EH (cell line): ENCODE results near the gene SLC8A1.

Source experiments
- DNase-seq: peaks from one replicate; pipeline ENCODE4 v3.0.0-alpha.2; 2015; ENCODE audit warnings: low read depth

The SLC8A1 gene

GRCh38 chr2:40193670-40194026 lies 258.2 kb downstream of the SLC8A1 start:
- DNase-seq, result no peak

- DNase-seq, result peak; percentile 39
Observed at GRCh38 chr2:40192864-40193669, 258.8 kb downstream of the SLC8A1 start.

GRCh38 chr2:40190457-40190856 lies 261.4 kb downstream of the SLC8A1 start:
- no peak for DNase-seq

GRCh38 chr2:40189881-40190280 lies 262.0 kb downstream of the SLC8A1 start:
- DNase-seq, result no peak

- DNase-seq, result no peak
Observed at GRCh38 chr2:40187054-40187453, 264.8 kb downstream of the SLC8A1 start.

- DNase-seq, result no peak
Observed at GRCh38 chr2:40184551-40184950, 267.3 kb downstream of the SLC8A1 start.

GRCh38 chr2:40181855-40182254 lies 270.0 kb downstream of the SLC8A1 start:
- DNase-seq, result no peak

- DNase-seq, result no peak
Observed at GRCh38 chr2:40179801-40180200, 272.1 kb downstream of the SLC8A1 start.

- peak; percentile 22 for DNase-seq
Observed at GRCh38 chr2:40178971-40179370, 272.9 kb downstream of the SLC8A1 start.

- no peak for DNase-seq
Observed at GRCh38 chr2:40178171-40178778, 273.6 kb downstream of the SLC8A1 start.

GRCh38 chr2:40177366-40177765 lies 274.5 kb downstream of the SLC8A1 start:
- DNase-seq, result no peak

GRCh38 chr2:40173276-40173675 lies 278.6 kb downstream of the SLC8A1 start:
- peak; percentile 85 for DNase-seq

GRCh38 chr2:40169856-40170255 lies 282.0 kb downstream of the SLC8A1 start:
- DNase-seq, result no peak

GRCh38 chr2:40169430-40169829 lies 282.5 kb downstream of the SLC8A1 start:
- peak; percentile 77 for DNase-seq

- no peak for DNase-seq
Observed at GRCh38 chr2:40168546-40168945, 283.3 kb downstream of the SLC8A1 start.

GRCh38 chr2:40168032-40168431 lies 283.9 kb downstream of the SLC8A1 start:
- no peak for DNase-seq

GRCh38 chr2:40166006-40166405 lies 285.9 kb downstream of the SLC8A1 start:
- no peak for DNase-seq

GRCh38 chr2:40165509-40165844 lies 286.4 kb downstream of the SLC8A1 start:
- DNase-seq, result no peak

- DNase-seq, result no peak
Observed at GRCh38 chr2:40164736-40165508, 287.0 kb downstream of the SLC8A1 start.

GRCh38 chr2:40161986-40162385 lies 289.9 kb downstream of the SLC8A1 start:
- no peak for DNase-seq

- no peak for DNase-seq
Observed at GRCh38 chr2:40160751-40161218, 291.1 kb downstream of the SLC8A1 start.

- no peak for DNase-seq
Observed at GRCh38 chr2:40159333-40159732, 292.6 kb downstream of the SLC8A1 start.

- no peak for DNase-seq
Observed at GRCh38 chr2:40158781-40159180, 293.1 kb downstream of the SLC8A1 start.
